Fibroblast of the aortic adventitia (primary cell): ENCODE measurements around the gene CMC1. TPM values are rescaled to one million over a fixed set of nuclear protein-coding genes. Genes with fewer than 3 reads are reported as not detected.
"Not testable (repeated sequence)": the region's sequence is repeated elsewhere in the genome, so short reads cannot be mapped to it uniquely, and the experiment has no call there.

Source experiments
- DNase-seq: peaks from one replicate; pipeline ENCODE4 v3.0.0-alpha.2; 2010; ENCODE audit warnings: low read depth
- H3K4me3 ChIP-seq: 2 replicates; pipeline ENCODE4 v1.5.1; 2011; ENCODE audit warnings: low read depth, mild to moderate bottlenecking, control low read depth, low read length, moderate library complexity
- CTCF ChIP-seq: IDR thresholded peaks from 2 replicates; pipeline ENCODE4 v1.5.1; 2011; ENCODE audit warnings: mild to moderate bottlenecking, low read length, control low read depth, inconsistent platforms; ENCODE audit not compliant: insufficient read depth
- total RNA-seq: library from RNA; depleted of rRNA; stranded (reverse); fragments of >200 nt; gene quantifications from 2 replicates; pipeline ENCODE4 v1.2.3, GENCODE V29; 2012; ENCODE audit warnings: low replicate concordance

Gene CMC1
- total RNA-seq, 1 donor = 8.5 TPM

GRCh38 chr3:28267984-28268849 is 26.8 kb downstream of the CMC1 start:
- peak; percentile 2 for DNase-seq
- no peak for TF ChIP-seq CTCF
- no peak overlapping the region for H3K4me3 ChIP-seq

GRCh38 chr3:28268989-28269388 is 27.6 kb downstream of the CMC1 start:
- peak; percentile 28 for TF ChIP-seq CTCF
- no peak overlapping the region for H3K4me3 ChIP-seq
- DNase-seq = no peak

GRCh38 chr3:28269884-28270283 is 28.5 kb downstream of the CMC1 start:
- not testable (repeated sequence) for H3K4me3 ChIP-seq, DNase-seq

- no peak for TF ChIP-seq CTCF
- no peak overlapping the region for H3K4me3 ChIP-seq
- DNase-seq = no peak
Observed at GRCh38 chr3:28273837-28274236, 32.4 kb downstream of the CMC1 start.

- TF ChIP-seq CTCF = no peak
- no peak for DNase-seq
- H3K4me3 ChIP-seq = no peak overlapping the region
Observed at GRCh38 chr3:28278918-28279317, 37.5 kb downstream of the CMC1 start.

GRCh38 chr3:28279770-28280169 is 38.4 kb downstream of the CMC1 start:
- no peak for TF ChIP-seq CTCF

GRCh38 chr3:28280781-28281180 is 39.4 kb downstream of the CMC1 start:
- no peak for TF ChIP-seq CTCF
- DNase-seq = no peak

More at GRCh38 chr3:28279770-28280169, 38.4 kb downstream of the CMC1 start:
- no peak overlapping the region for H3K4me3 ChIP-seq
- DNase-seq = no peak

More at GRCh38 chr3:28280781-28281180, 39.4 kb downstream of the CMC1 start:
- H3K4me3 ChIP-seq = no peak overlapping the region
